ENCODE measurements around the gene TDP1.

TDP1 gene

DNA sequence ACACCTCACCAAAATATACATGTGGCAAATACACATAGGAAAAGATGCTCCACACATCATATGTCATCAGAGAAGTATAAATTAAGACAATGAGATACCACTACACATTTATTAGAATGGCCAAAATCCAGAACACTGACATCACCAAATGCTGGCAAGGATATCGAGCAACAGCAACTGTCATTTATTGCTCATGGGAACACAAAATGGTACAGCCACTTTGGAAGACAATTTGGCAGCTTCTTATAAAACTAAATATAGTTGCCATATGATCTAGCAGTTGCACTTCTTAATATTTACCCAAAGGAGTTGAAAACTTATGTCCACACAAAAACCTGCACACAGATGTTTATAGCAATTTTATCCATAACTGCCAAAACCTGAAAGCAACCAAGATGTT is 99.1 kb downstream of the TDP1 start:
- no peak for DNase-seq
- H3K36me3 ChIP-seq (ENCODE audit: insufficient read depth, low read length), result no peaks in the 10 kb centered on the region
- no peak for TF ChIP-seq EZH2 (IDR thresholded peaks at IDR 0.05; ENCODE audit: borderline replicate concordance, low read depth, low read length, severe bottlenecking)
- TF ChIP-seq, protein P1, sequence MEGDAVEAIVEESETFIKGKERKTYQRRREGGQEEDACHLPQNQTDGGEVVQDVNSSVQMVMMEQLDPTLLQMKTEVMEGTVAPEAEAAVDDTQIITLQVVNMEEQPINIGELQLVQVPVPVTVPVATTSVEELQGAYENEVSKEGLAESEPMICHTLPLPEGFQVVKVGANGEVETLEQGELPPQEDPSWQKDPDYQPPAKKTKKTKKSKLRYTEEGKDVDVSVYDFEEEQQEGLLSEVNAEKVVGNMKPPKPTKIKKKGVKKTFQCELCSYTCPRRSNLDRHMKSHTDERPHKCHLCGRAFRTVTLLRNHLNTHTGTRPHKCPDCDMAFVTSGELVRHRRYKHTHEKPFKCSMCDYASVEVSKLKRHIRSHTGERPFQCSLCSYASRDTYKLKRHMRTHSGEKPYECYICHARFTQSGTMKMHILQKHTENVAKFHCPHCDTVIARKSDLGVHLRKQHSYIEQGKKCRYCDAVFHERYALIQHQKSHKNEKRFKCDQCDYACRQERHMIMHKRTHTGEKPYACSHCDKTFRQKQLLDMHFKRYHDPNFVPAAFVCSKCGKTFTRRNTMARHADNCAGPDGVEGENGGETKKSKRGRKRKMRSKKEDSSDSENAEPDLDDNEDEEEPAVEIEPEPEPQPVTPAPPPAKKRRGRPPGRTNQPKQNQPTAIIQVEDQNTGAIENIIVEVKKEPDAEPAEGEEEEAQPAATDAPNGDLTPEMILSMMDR (IDR thresholded peaks at IDR 0.05; ENCODE audit: borderline replicate concordance, extremely low read depth, low read length, poor library complexity, severe bottlenecking), result no peak
- no peak overlapping the region for H3K4me3 ChIP-seq (ENCODE audit: low read depth in 1 of 2, low read length in 2 of 2)
- H3K9ac ChIP-seq (ENCODE audit: low read depth, low read length), result no peak overlapping the region
- no peak overlapping the region for H3K27ac ChIP-seq (ENCODE audit: low read length)
- no peak overlapping the region for H2AFZ ChIP-seq (ENCODE audit: low read depth, low read length)
- ATAC-seq (ENCODE audit: insufficient read depth, low read depth), result no peak
- H3K9me3 ChIP-seq (ENCODE audit: insufficient read depth, low read length, severe bottlenecking), result no peaks in the 10 kb centered on the region
- no peaks in the 10 kb centered on the region for H3K4me1 ChIP-seq (ENCODE audit: insufficient read depth, low read length)
- H4K20me1 ChIP-seq (ENCODE audit: insufficient read depth, low read length), result no peaks in the 10 kb centered on the region
- no peak overlapping the region for H3K4me2 ChIP-seq (ENCODE audit: insufficient read depth, low read length)
- no peaks in the 10 kb centered on the region for H3K27me3 ChIP-seq (ENCODE audit: insufficient read depth, low read length, poor library complexity)
- no peaks in the 10 kb centered on the region for H3K79me2 ChIP-seq (ENCODE audit: insufficient read depth, low read length)

DNA sequence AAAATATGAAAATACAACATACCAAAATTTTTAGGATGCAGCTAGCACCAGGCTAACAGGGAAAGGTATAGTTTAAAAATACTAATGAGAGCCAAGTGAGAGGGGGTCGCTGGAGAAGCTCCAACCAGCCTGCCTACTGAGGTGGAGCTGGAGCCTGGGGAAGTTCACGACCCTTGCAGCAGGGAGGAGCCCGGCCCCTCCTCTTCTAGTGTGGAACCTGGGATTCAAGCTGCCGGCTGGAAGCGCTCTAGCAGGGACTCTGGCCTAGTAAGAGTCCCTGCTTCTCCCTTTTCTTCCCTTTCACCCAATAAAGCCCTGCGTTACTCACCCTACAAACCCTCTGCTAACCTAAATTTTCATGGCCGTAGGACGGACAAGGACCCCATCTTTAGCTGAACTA is 101.1 kb downstream of the TDP1 start:
- Histone ChIP-seq H4K20me1 (ENCODE audit: insufficient read depth, low read length) (no peaks in the 10 kb centered on the region), H3K9ac (ENCODE audit: low read depth, low read length) (no peak overlapping the region), H3K27ac (ENCODE audit: low read length) (no peak overlapping the region), H2AFZ (ENCODE audit: low read depth, low read length) (no peak overlapping the region), H3K9me3 (ENCODE audit: insufficient read depth, low read length, severe bottlenecking) (no peaks in the 10 kb centered on the region), H3K36me3 (ENCODE audit: insufficient read depth, low read length) (no peaks in the 10 kb centered on the region), H3K4me1 (ENCODE audit: insufficient read depth, low read length) (no peaks in the 10 kb centered on the region), H3K4me2 (ENCODE audit: insufficient read depth, low read length) (no peak overlapping the region), H3K79me2 (ENCODE audit: insufficient read depth, low read length) (no peaks in the 10 kb centered on the region), H3K27me3 (ENCODE audit: insufficient read depth, low read length, poor library complexity) (no peaks in the 10 kb centered on the region), H3K4me3 (ENCODE audit: low read depth in 1 of 2, low read length in 2 of 2) (no peak overlapping the region)
- no peak for DNase-seq
- ATAC-seq (ENCODE audit: insufficient read depth, low read depth), result no peak
- TF ChIP-seq, protein P1 (IDR thresholded peaks at IDR 0.05; ENCODE audit: borderline replicate concordance, extremely low read depth, low read length, poor library complexity, severe bottlenecking), result no peak
- no peak for TF ChIP-seq EZH2 (IDR thresholded peaks at IDR 0.05; ENCODE audit: borderline replicate concordance, low read depth, low read length, severe bottlenecking)

DNA sequence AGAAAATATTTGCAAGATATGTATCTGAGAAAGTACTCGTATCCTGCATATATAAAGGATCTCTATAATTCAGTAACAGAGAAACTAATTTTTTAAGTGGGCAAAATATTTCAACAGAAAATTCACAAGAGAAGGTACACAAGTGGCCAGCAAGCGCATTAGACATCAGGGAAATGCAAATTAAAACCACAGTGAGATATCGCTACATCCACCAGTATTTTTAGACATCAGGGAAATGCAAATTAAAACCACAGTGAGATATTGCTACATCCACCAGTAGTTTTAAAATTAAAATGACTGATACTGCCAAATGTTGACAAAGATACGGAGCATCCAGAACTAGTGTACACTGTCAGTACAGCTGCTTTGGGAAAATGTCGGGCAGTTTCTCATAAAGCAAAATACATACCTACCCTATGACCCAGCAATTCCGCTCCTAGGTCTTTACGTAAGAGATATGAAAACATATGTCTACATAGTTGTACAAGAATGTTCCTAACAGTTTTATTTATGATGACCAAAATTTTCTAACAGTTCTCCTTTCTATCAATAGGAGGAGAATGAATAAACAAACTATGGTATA is 103.2 kb downstream of the TDP1 start:
- Histone ChIP-seq H3K4me2 (ENCODE audit: insufficient read depth, low read length) (no peak overlapping the region), H3K36me3 (ENCODE audit: insufficient read depth, low read length) (no peaks in the 10 kb centered on the region), H3K4me3 (ENCODE audit: low read depth in 1 of 2, low read length in 2 of 2) (no peak overlapping the region), H3K79me2 (ENCODE audit: insufficient read depth, low read length) (no peaks in the 10 kb centered on the region), H2AFZ (ENCODE audit: low read depth, low read length) (no peak overlapping the region), H3K4me1 (ENCODE audit: insufficient read depth, low read length) (no peaks in the 10 kb centered on the region), H3K27me3 (ENCODE audit: insufficient read depth, low read length, poor library complexity) (no peaks in the 10 kb centered on the region), H3K9ac (ENCODE audit: low read depth, low read length) (no peak overlapping the region), H3K27ac (ENCODE audit: low read length) (no peak overlapping the region), H4K20me1 (ENCODE audit: insufficient read depth, low read length) (no peaks in the 10 kb centered on the region), H3K9me3 (ENCODE audit: insufficient read depth, low read length, severe bottlenecking) (no peaks in the 10 kb centered on the region)
- TF ChIP-seq, protein P1 (IDR thresholded peaks at IDR 0.05; ENCODE audit: borderline replicate concordance, extremely low read depth, low read length, poor library complexity, severe bottlenecking), result no peak
- TF ChIP-seq EZH2 (IDR thresholded peaks at IDR 0.05; ENCODE audit: borderline replicate concordance, low read depth, low read length, severe bottlenecking), result no peak
- ATAC-seq (ENCODE audit: insufficient read depth, low read depth) (no peak), DNase-seq (no peak)
